ENCODE measurements around the gene NELFCD. TPM values are rescaled to one million over a fixed set of nuclear protein-coding genes. Genes with fewer than 3 reads are reported as not detected.

Gene NELFCD
- total and polyA plus RNA-seq, 10 of the 15 experiments (the other 5 are each of a cell fraction or from before 2014, with no cell fraction given): 8.9 to 109 (median 82.9) TPM

DNA sequence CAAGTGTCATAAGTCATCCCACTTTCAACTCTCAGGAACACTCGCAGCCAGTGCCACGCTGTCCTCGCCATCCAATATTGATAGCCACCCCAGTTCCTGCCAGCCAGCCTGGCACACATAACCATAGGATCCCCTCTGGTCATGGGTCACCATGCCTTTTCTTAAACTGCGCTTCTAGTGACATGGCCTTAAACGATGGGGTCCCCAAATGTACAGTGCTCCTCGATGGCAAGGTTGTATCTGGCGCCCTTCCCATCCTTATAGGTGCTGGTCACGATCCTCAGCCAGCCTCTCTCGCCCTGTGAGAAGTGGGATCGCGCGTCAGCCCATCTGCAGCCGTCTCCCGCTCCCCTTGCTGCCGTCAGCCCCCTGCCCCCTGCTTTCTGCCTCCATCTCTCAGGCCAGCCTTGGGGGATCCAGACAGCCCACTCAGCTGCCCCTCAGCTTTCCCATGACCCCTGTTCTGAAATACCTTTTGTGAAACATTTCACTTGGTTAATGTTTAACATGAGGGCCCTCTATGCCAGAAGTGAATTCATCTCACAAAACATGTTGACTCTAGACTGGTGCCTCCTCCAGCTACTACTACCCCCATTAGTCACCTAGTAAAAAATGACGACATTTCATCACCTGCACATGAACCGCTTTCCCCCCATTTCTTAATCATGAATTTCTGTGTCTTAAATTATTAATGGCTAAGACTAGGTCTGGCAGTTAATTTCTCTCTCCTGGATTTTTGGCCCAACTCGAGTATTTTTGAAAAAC is 14.6 kb downstream of the NELFCD start:
- H3K36me3 ChIP-seq (ENCODE audit: control insufficient read depth in 2 of 2, insufficient read depth in 2 of 2, low read length in 1 of 2): peaks cover 43 to 57% of the 10 kb centered on the region in 2 experiments
- TF ChIP-seq POLR2AphosphoS5 (IDR thresholded peaks at IDR 0.05; ENCODE audit: low read length) (peak; percentile 63; the same call in 1 of the 2 replicates), CBFB (IDR thresholded peaks at IDR 0.05; ENCODE audit: low read depth) (0 out of 2 replicates have a peak, but pooled peaks have one; percentile 22), POLR2A (IDR thresholded peaks at IDR 0.05; ENCODE audit: low read depth, low read length) (peak; percentile 65), PAX8 (IDR thresholded peaks at IDR 0.05) (no peak)
- 96% methylated on average over 18 of the region's 18 CpGs for WGBS (ENCODE audit: insufficient coverage, insufficient replicate concordance, low lambda C conversion rate, missing lambda C conversion rate)
- ChIA-PET CTCF (no interaction called here), SMC1A (ENCODE audit: uncharacterized antibody, unreplicated experiment) (no interaction called here), POLR2A (interaction anchor here (0.9 to 1.0 kb wide), 2 partner anchors 11 to 17 kb away, joined by 3 read pairs; no protein-coding TSS in a partner anchor), RAD21 (ENCODE audit: unreplicated experiment) (interaction anchor here (1.8 kb wide), 1 partner anchor 14 kb away, joined by 5 read pairs; the partner anchor contains the start of gene NELFCD)
- no peak overlapping the region for H3K4me2 ChIP-seq (ENCODE audit: control insufficient read depth, insufficient read depth)
- no peak overlapping the region for H3K27ac ChIP-seq (ENCODE audit: control insufficient read depth, insufficient read depth)
- no peak overlapping the region for H2AFZ ChIP-seq (ENCODE audit: control insufficient read depth, low read depth, low read length)
- H3K27me3 ChIP-seq (replicated peaks in 1 of 2; ENCODE audit: control insufficient read depth in 2 of 2, insufficient read depth in 2 of 2, low read length in 1 of 2): no peaks in the 10 kb centered on the region
- TSS peak; percentile 79 for BruUV-seq (replicated peaks)
- FAIRE-seq: no peak
- H3K4me1 ChIP-seq (ENCODE audit: control insufficient read depth, insufficient read depth, low read length): peaks cover 14% of the 10 kb centered on the region
- H3K4me3 ChIP-seq: no peak overlapping the region
- H4K20me1 ChIP-seq (ENCODE audit: control insufficient read depth, insufficient read depth): peaks cover 3% of the 10 kb centered on the region
- H3K79me2 ChIP-seq (ENCODE audit: control insufficient read depth, insufficient read depth, low read length): no peaks in the 10 kb centered on the region; the same call in 1 of the 2 replicates
- DNase-seq (ENCODE audit: low read depth, low spot score): no peak
- H3K9ac ChIP-seq (ENCODE audit: control insufficient read depth, insufficient read depth, low read length): no peak overlapping the region
- no peaks in the 10 kb centered on the region for H3K9me3 ChIP-seq (replicated peaks; ENCODE audit: control insufficient read depth, insufficient read depth, low read length)
- in situ Hi-C loops (cut with MboI): no loop called here
- ATAC-seq: peak; percentile 7; the same call in 1 of the 3 replicates
- intact Hi-C loops (cut with micrococcal nuclease; ENCODE audit: unreplicated experiment): no loop called here

DNA sequence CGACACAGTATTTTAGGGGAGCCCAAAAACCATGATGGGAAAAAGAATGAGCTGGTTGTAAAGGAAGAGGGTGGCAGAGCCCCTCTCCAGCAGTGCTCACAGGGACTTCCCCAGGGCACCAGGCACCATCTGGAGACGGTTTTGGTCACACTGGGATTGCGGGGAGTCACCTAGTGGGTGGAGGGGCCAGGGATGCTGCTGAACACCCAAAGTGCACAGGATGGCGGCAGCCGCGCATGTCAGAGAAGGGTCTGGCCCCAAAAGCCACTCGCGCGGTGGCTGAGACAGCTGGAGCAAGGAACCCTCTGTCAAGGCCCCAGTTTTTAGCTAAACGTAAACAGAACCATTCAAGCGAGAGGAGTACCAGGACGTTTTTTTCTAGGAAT is 15.2 kb downstream of the NELFCD start:
- no peaks in the 10 kb centered on the region; the same call in 1 of the 2 replicates for H3K79me2 ChIP-seq (ENCODE audit: control insufficient read depth, insufficient read depth, low read length)
- H3K27ac ChIP-seq (ENCODE audit: control insufficient read depth, insufficient read depth): no peak overlapping the region
- BruUV-seq (replicated peaks): no TSS peak
- SMC1A ChIA-PET (ENCODE audit: uncharacterized antibody, unreplicated experiment): no interaction called here
- POLR2A ChIA-PET: interaction anchor here (0.9 to 1.0 kb wide), 2 partner anchors 12 to 17 kb away, joined by 3 read pairs; no protein-coding TSS in a partner anchor
- CTCF ChIA-PET: no interaction called here
- H4K20me1 ChIP-seq (ENCODE audit: control insufficient read depth, insufficient read depth): peaks cover 3% of the 10 kb centered on the region
- intact Hi-C loops (cut with micrococcal nuclease; ENCODE audit: unreplicated experiment) (no loop called here), in situ Hi-C loops (cut with MboI) (no loop called here)
- DNase-seq (ENCODE audit: low read depth, low spot score) (no peak), FAIRE-seq (no peak), ATAC-seq (no peak)
- TF ChIP-seq SIN3A (IDR thresholded peaks at IDR 0.05; ENCODE audit: low read depth, low read length) (no peak), POLR2AphosphoS5 (IDR thresholded peaks at IDR 0.05; ENCODE audit: low read length) (peak; percentile 56; the same call in 1 of the 2 replicates), POLR2A (IDR thresholded peaks at IDR 0.05; ENCODE audit: low read depth, low read length) (peak; percentile 54), FOXK2 (IDR thresholded peaks at IDR 0.05) (no peak)
- H3K36me3 ChIP-seq (ENCODE audit: control insufficient read depth in 2 of 2, insufficient read depth in 2 of 2, low read length in 1 of 2): peaks cover 41 to 55% of the 10 kb centered on the region in 2 experiments
- H3K4me2 ChIP-seq (ENCODE audit: control insufficient read depth, insufficient read depth): no peak overlapping the region
- H3K4me1 ChIP-seq (ENCODE audit: control insufficient read depth, insufficient read depth, low read length): peaks cover 14% of the 10 kb centered on the region
- WGBS (ENCODE audit: insufficient coverage, insufficient replicate concordance, low lambda C conversion rate, missing lambda C conversion rate): 89% methylated on average over 12 of the region's 12 CpGs
- H3K4me3 ChIP-seq: no peak overlapping the region
- H2AFZ ChIP-seq (ENCODE audit: control insufficient read depth, low read depth, low read length): no peak overlapping the region
- no peak overlapping the region for H3K9ac ChIP-seq (ENCODE audit: control insufficient read depth, insufficient read depth, low read length)
- H3K9me3 ChIP-seq (replicated peaks; ENCODE audit: control insufficient read depth, insufficient read depth, low read length): no peaks in the 10 kb centered on the region
- RAD21 ChIA-PET (ENCODE audit: unreplicated experiment): interaction anchor here (1.8 kb wide), 1 partner anchor 14 kb away, joined by 5 read pairs; the partner anchor contains the start of gene NELFCD
- no peaks in the 10 kb centered on the region for H3K27me3 ChIP-seq (replicated peaks in 1 of 2; ENCODE audit: control insufficient read depth in 2 of 2, insufficient read depth in 2 of 2, low read length in 1 of 2)
